ENCODE results near the gene RIMKLB. TPM values are rescaled to one million over a fixed set of nuclear protein-coding genes. Genes with fewer than 3 reads are reported as not detected.

The RIMKLB gene
- total and polyA plus RNA-seq, 10 of the 15 experiments (the other 5 are each of a cell fraction or from before 2014, with no cell fraction given): 0.15 to 0.83 (median 0.46) TPM

GRCh38 chr12:8780389-8780788 lies 82.6 kb downstream of the RIMKLB start:
- Histone ChIP-seq H3K36me3 (ENCODE audit: control insufficient read depth in 2 of 2, insufficient read depth in 2 of 2, low read length in 1 of 2) (no peaks in the 10 kb centered on the region), H3K27ac (ENCODE audit: control insufficient read depth, insufficient read depth) (no peak overlapping the region), H3K27me3 (replicated peaks in 1 of 2; ENCODE audit: control insufficient read depth in 2 of 2, insufficient read depth in 2 of 2, low read length in 1 of 2) (no peaks in the 10 kb centered on the region; a peak in 1 of 4 replicates), H3K9me3 (replicated peaks; ENCODE audit: control insufficient read depth, insufficient read depth, low read length) (no peaks in the 10 kb centered on the region), H4K20me1 (ENCODE audit: control insufficient read depth, insufficient read depth) (no peaks in the 10 kb centered on the region), H3K4me3 (no peak overlapping the region), H3K4me1 (ENCODE audit: control insufficient read depth, insufficient read depth, low read length) (no peaks in the 10 kb centered on the region), H3K4me2 (ENCODE audit: control insufficient read depth, insufficient read depth) (no peak overlapping the region), H3K79me2 (ENCODE audit: control insufficient read depth, insufficient read depth, low read length) (no peaks in the 10 kb centered on the region), H2AFZ (ENCODE audit: control insufficient read depth, low read depth, low read length) (no peak overlapping the region), H3K9ac (ENCODE audit: control insufficient read depth, insufficient read depth, low read length) (no peak overlapping the region)
- intact Hi-C loops (cut with micrococcal nuclease; ENCODE audit: unreplicated experiment): loop anchor here (5.0 kb wide), 2 partner anchors 238 to 262 kb away; partner anchors contain the start of gene CLEC4E
- ChIA-PET RAD21 (ENCODE audit: unreplicated experiment) (no interaction called here), POLR2A (no interaction called here), CTCF (interaction anchor here (0.9 kb wide), 1 partner anchor 269 kb away, joined by 3 read pairs; no protein-coding TSS in a partner anchor), SMC1A (ENCODE audit: uncharacterized antibody, unreplicated experiment) (no interaction called here)
- WGBS (ENCODE audit: insufficient coverage, insufficient replicate concordance, low lambda C conversion rate, missing lambda C conversion rate): 29% methylated on average over 1 of the region's 1 CpG
- in situ Hi-C loops (cut with MboI): no loop called here
- FAIRE-seq (peak; percentile 13), DNase-seq (ENCODE audit: low read depth, low spot score) (no peak), ATAC-seq (0 out of 3 replicates have a peak, but pooled peaks have one; percentile 42)
- no TSS peak for BruUV-seq (replicated peaks)
- TF ChIP-seq ZBED1 (IDR thresholded peaks at IDR 0.05; ENCODE audit: borderline replicate concordance) (no peak), EGR1 (IDR thresholded peaks at IDR 0.05; ENCODE audit: borderline replicate concordance in 1 of 2, low read depth in 2 of 2, low read length in 2 of 2) (no peak), CTCF (IDR thresholded peaks at IDR 0.05 in 2 of 3, conservative IDR thresholded peaks at IDR 0.05 in 1 of 3; ENCODE audit: control insufficient read depth in 2 of 3, extremely low read depth in 1 of 3, insufficient read depth in 1 of 3, low read depth in 3 of 3, low read length in 3 of 3) (peak; percentile 19 to 25 (median 24); a peak in 2 of 6 replicates), RAD21 (IDR thresholded peaks at IDR 0.05; ENCODE audit: insufficient read depth, low read depth, low read length) (peak; percentile 40; the same call in 1 of the 2 replicates), KAT2A (conservative IDR thresholded peaks at IDR 0.05; ENCODE audit: control insufficient read depth, low read depth, low read length) (no peak), HDGF (IDR thresholded peaks at IDR 0.05) (no peak), SIN3A (IDR thresholded peaks at IDR 0.05; ENCODE audit: low read depth, low read length) (no peak), DPF2 (IDR thresholded peaks at IDR 0.05) (no peak), BCL11A (IDR thresholded peaks at IDR 0.05; ENCODE audit: low read depth, low read length) (no peak), CEBPB (IDR thresholded peaks at IDR 0.05; ENCODE audit: borderline replicate concordance in 1 of 2, low read depth in 2 of 2, low read length in 2 of 2) (no peak), GABPA (IDR thresholded peaks at IDR 0.05; ENCODE audit: low read depth) (no peak), PML (IDR thresholded peaks at IDR 0.05; ENCODE audit: low read length) (no peak), BACH1 (IDR thresholded peaks at IDR 0.05; ENCODE audit: borderline replicate concordance) (no peak), CEBPZ (IDR thresholded peaks at IDR 0.05; ENCODE audit: low read depth, low read length) (no peak), ETV6 (conservative IDR thresholded peaks at IDR 0.05 in 1 of 2, IDR thresholded peaks at IDR 0.05 in 1 of 2; ENCODE audit: borderline replicate concordance in 1 of 2, low read depth in 1 of 2) (no peak), ZZZ3 (IDR thresholded peaks at IDR 0.05; ENCODE audit: control insufficient read depth, insufficient read length, low read depth) (no peak), HCFC1 (IDR thresholded peaks at IDR 0.05; ENCODE audit: low read length) (no peak), SMC3 (IDR thresholded peaks at IDR 0.05; ENCODE audit: borderline replicate concordance, low read length) (0 out of 2 replicates have a peak, but pooled peaks have one; percentile 9), POLR2AphosphoS5 (IDR thresholded peaks at IDR 0.05; ENCODE audit: low read length) (no peak), FOXK2 (IDR thresholded peaks at IDR 0.05) (no peak), EZH2 (IDR thresholded peaks at IDR 0.05; ENCODE audit: borderline replicate concordance, control insufficient read depth, low read depth, low read length) (no peak)
